HCT116 (cell line): ENCODE data around the gene ZNF3. TPM values are rescaled to one million over a fixed set of nuclear protein-coding genes. Genes with fewer than 3 reads are reported as not detected.

Experiments used
- ATAC-seq: fragments of 200-7000 bp; cut with Tn5 transposase; 2 replicates; pipeline ENCODE4 v1.9.1; 2020; ENCODE audit warnings: mild to moderate bottlenecking, moderate library complexity
- BruUV-seq: library from RNA; stranded (reverse); fragments of 400-500 nt; replicated peaks from 2 replicates; lab custom pipeline; 2021; lab: Mats Ljungman, UMichigan
- CTCF ChIA-PET: fragments of 300-600 bp; sonication (Branson Sonifier 250); formaldehyde crosslinking; loops from one replicate; lab custom pipeline; 2021; ENCODE audit warnings: antibody characterized with exemption; lab: Charles Lee
- POLR2A ChIA-PET: fragments of 300-600, 350-600 bp; sonication (Branson Sonifier 250); formaldehyde crosslinking; loops from one replicate; lab custom pipeline; 2021; ENCODE audit warnings: antibody characterized with exemption; lab: Charles Lee
- RAD21 ChIA-PET, 2 experiments: fragments of 300-600 bp; sonication (Branson Sonifier 250); formaldehyde crosslinking; loops; one replicate each; lab custom pipeline; 2023; ENCODE audit warnings: low total read pairs in 2 of 2; ENCODE audit not compliant: uncharacterized antibody in 2 of 2, unreplicated experiment in 2 of 2, low non-redundant PET in 1 of 2; lab: Charles Lee
- DNase-seq: peaks from one replicate; pipeline ENCODE4 v3.0.0-alpha.2; 2010; ENCODE audit warnings: low read depth, low spot score
- H2AFZ ChIP-seq: fragments of 200-600 bp; shearing (Covaris generic), sonication (generic); 2 replicates; pipeline ENCODE4 v1.6.1; 2017; ENCODE audit warnings: low read depth, mixed run types, mixed read lengths, antibody characterized with exemption, low read length; ENCODE audit not compliant: poor library complexity, severe bottlenecking
- H3K27ac ChIP-seq: 2 replicates; pipeline ENCODE4 v1.5.1; 2012; ENCODE audit warnings: low read depth, low read length
- H3K27me3 ChIP-seq: fragments of 200-600 bp; sonication (generic); 2 replicates; pipeline ENCODE4 v1.6.1; 2016; ENCODE audit warnings: mixed run types, low read length, mixed read lengths; ENCODE audit not compliant: insufficient read depth
- H3K36me3 ChIP-seq, 2 experiments: fragments of 200-500 bp in 1 of 2; fragments of 200-600 bp in 1 of 2; sonication (Bioruptor generic) in 1 of 2; sonication (generic) in 1 of 2; 2 replicates each; pipeline versions ENCODE4 v1.5.1 to v1.6.1; 2014 to 2016; ENCODE audit warnings: low read length in 2 of 2, inconsistent platforms in 1 of 2, mixed read lengths in 1 of 2, mixed run types in 1 of 2; ENCODE audit not compliant: insufficient read depth in 2 of 2, control insufficient read depth in 1 of 2
- H3K4me1 ChIP-seq, 2 experiments: fragments of 200-600 bp in 1 of 2; sonication (generic) in 1 of 2; 2 replicates each; pipeline versions ENCODE4 v1.5.1 to v1.6.1; 2012 to 2017; ENCODE audit warnings: low read length in 2 of 2, inconsistent platforms in 1 of 2, mild to moderate bottlenecking in 1 of 2, mixed read lengths in 1 of 2, mixed run types in 1 of 2, moderate library complexity in 1 of 2; ENCODE audit not compliant: insufficient read depth in 2 of 2, control insufficient read depth in 1 of 2
- H3K4me2 ChIP-seq: fragments of 200-600 bp; sonication (generic); 2 replicates; pipeline ENCODE4 v1.6.1; 2017; ENCODE audit warnings: mixed run types, low read length, mixed read lengths
- H3K4me3 ChIP-seq, 2 experiments: fragments of 200-600 bp in 1 of 2; sonication (generic) in 1 of 2; replicated peaks in 1 of 2; 2 replicates each; pipeline ENCODE4 v1.5.1; 2011 to 2016; ENCODE audit warnings: low read length in 2 of 2, control low read depth in 1 of 2, low read depth in 1 of 2, mild to moderate bottlenecking in 1 of 2, mixed read lengths in 1 of 2, mixed run types in 1 of 2
- H3K79me2 ChIP-seq: fragments of 200-600 bp; sonication (generic); 2 replicates; pipeline ENCODE4 v1.6.1; 2017; ENCODE audit warnings: mild to moderate bottlenecking, mixed run types, low read length, moderate library complexity, mixed read lengths; ENCODE audit not compliant: insufficient read depth
- H3K9ac ChIP-seq: fragments of 200-600 bp; sonication (generic); 2 replicates; pipeline ENCODE4 v1.6.1; 2016; ENCODE audit warnings: low read length, mixed read lengths
- H3K9me2 ChIP-seq: fragments of 200-600 bp; sonication (generic), shearing (Covaris generic); 2 replicates; pipeline ENCODE4 v1.6.1; 2017; ENCODE audit warnings: mixed run types, mild to moderate bottlenecking, moderate library complexity; ENCODE audit not compliant: insufficient read depth
- H3K9me3 ChIP-seq, 2 experiments: fragments of 200-500 bp in 1 of 2; fragments of 200-600 bp in 1 of 2; sonication (Bioruptor generic) in 1 of 2; sonication (generic) in 1 of 2; 2 replicates each; pipeline ENCODE4 v1.6.1; 2014 to 2017; ENCODE audit warnings: low read length in 2 of 2, mixed read lengths in 2 of 2, inconsistent platforms in 1 of 2, low read depth in 1 of 2, mild to moderate bottlenecking in 1 of 2, mixed run types in 1 of 2, moderate library complexity in 1 of 2; ENCODE audit not compliant: control insufficient read depth in 1 of 2, insufficient read depth in 1 of 2
- H4K20me1 ChIP-seq: fragments of 200-600 bp; sonication (generic), shearing (Covaris generic); 2 replicates; pipeline ENCODE4 v1.6.1; 2017; ENCODE audit warnings: mixed run types, mild to moderate bottlenecking, moderate library complexity; ENCODE audit not compliant: insufficient read depth
- ATF3 ChIP-seq: IDR thresholded peaks from 2 replicates; pipeline ENCODE4 v1.6.1; 2012
- CBX3 ChIP-seq: IDR thresholded peaks from 2 replicates; pipeline ENCODE4 v1.6.1; 2012; ENCODE audit warnings: low read depth
- CEBPB ChIP-seq: IDR thresholded peaks from 2 replicates; pipeline ENCODE4 v1.6.1; 2012; ENCODE audit warnings: low read depth
- CTCF ChIP-seq, 3 experiments: fragments of 200-600 bp in 1 of 3; sonication (generic) in 1 of 3; IDR thresholded peaks in 2 of 3; conservative IDR thresholded peaks in 1 of 3; 2 replicates each; pipeline ENCODE4 v1.5.1; 2012 to 2017; ENCODE audit warnings: low read depth in 2 of 3, low read length in 2 of 3, antibody characterized with exemption in 1 of 3, borderline replicate concordance in 1 of 3, control low read depth in 1 of 3, mild to moderate bottlenecking in 1 of 3, mixed read lengths in 1 of 3, mixed run types in 1 of 3, moderate library complexity in 1 of 3; ENCODE audit not compliant: insufficient read depth in 1 of 3
- ELF1 ChIP-seq: IDR thresholded peaks from 2 replicates; pipeline ENCODE4 v1.6.1; 2012; ENCODE audit warnings: low read depth, borderline replicate concordance
- EZH2 ChIP-seq: fragments of 200-600 bp; sonication (generic); IDR thresholded peaks from 2 replicates; pipeline ENCODE4 v1.6.1; 2017; ENCODE audit warnings: antibody characterized with exemption, mixed run types
- EZH2phosphoT487 ChIP-seq: fragments of 200-600 bp; IDR thresholded peaks from 2 replicates; pipeline ENCODE4 v1.6.1; 2018; ENCODE audit warnings: antibody characterized with exemption, borderline replicate concordance
- FOSL1 ChIP-seq: IDR thresholded peaks from 2 replicates; pipeline ENCODE4 v1.6.1; 2012; ENCODE audit warnings: low read depth
- JUND ChIP-seq: IDR thresholded peaks from 2 replicates; pipeline ENCODE4 v1.6.1; 2012
- POLR2A ChIP-seq: IDR thresholded peaks from 2 replicates; pipeline ENCODE4 v1.7.0; 2011; ENCODE audit warnings: borderline replicate concordance; ENCODE audit not compliant: insufficient read depth, insufficient read length; ENCODE audit errors: extremely low read depth
- POLR2AphosphoS5 ChIP-seq: IDR thresholded peaks from 2 replicates; pipeline ENCODE4 v1.6.1; 2011; ENCODE audit warnings: mild to moderate bottlenecking, low read depth, low read length, moderate library complexity
- SIN3A ChIP-seq: IDR thresholded peaks from 2 replicates; pipeline ENCODE4 v1.6.1; 2012; ENCODE audit warnings: low read depth
- SP1 ChIP-seq: IDR thresholded peaks from 2 replicates; pipeline ENCODE4 v1.6.1; 2012; ENCODE audit warnings: low read depth
- SRF ChIP-seq: IDR thresholded peaks from 2 replicates; pipeline ENCODE4 v1.6.1; 2012; ENCODE audit warnings: low read depth
- TCF7L2 ChIP-seq: IDR thresholded peaks from 2 replicates; pipeline ENCODE4 v1.7.0; 2011; ENCODE audit warnings: borderline replicate concordance, inconsistent platforms; ENCODE audit not compliant: insufficient read depth, insufficient read length; ENCODE audit errors: extremely low read depth
- ZBTB33 ChIP-seq: IDR thresholded peaks from 2 replicates; pipeline ENCODE4 v1.6.1; 2011; ENCODE audit warnings: mild to moderate bottlenecking, low read length, moderate library complexity; ENCODE audit not compliant: insufficient replicate concordance; ENCODE audit errors: extremely low read depth
- ZFX ChIP-seq: fragments of 450-650 bp; IDR thresholded peaks from 2 replicates; pipeline ENCODE4 v1.6.1; 2017
- ZNF274 ChIP-seq: fragments of 200-500 bp; sonication (Bioruptor generic); IDR thresholded peaks from 2 replicates; pipeline ENCODE4 v1.6.1; 2014; ENCODE audit warnings: mild to moderate bottlenecking, low read depth, low read length, inconsistent platforms
- intact Hi-C: fragments of 100-400 bp; cut with micrococcal nuclease; formaldehyde crosslinking; loops from 2 replicates; pipeline ENCODE4 v1.10.0; 2022
- total RNA-seq: library from RNA; stranded (reverse); gene quantifications from one replicate; pipeline ENCODE4 v1.2.1, GENCODE V29; 2021; ENCODE audit not compliant: unreplicated experiment
- TF ChIP-seq, protein P1 (sequence below): IDR thresholded peaks from 2 replicates; pipeline ENCODE4 v1.6.1; 2012; ENCODE audit warnings: low read depth
- TF ChIP-seq, protein P2 (sequence below): IDR thresholded peaks from 2 replicates; pipeline ENCODE4 v1.6.1; 2012

ZNF3 gene
- total RNA-seq, 1 experiment from 2014 or later: 28.2 TPM

DNA sequence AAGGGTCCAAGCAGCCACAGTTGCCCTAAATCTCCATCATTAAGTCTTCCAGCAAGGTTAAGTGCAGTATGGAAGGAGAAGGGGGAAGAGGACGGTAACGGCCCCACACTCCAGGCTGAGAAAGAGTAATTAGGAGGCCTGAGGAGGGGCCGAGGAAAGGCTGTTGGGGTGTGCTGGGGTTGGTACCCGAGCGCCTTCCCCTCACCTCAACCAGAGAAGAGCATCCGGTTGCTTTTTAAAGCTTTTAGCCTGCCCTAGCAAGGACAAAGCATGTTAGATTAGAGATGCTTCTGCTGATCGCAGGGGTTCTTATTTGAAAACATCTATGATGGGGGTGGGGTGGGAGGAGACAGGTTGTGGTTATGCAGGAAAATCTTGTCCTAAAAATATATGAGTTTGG lies 40.9 kb downstream of the ZNF3 start:
- no TSS peak for BruUV-seq
- Histone ChIP-seq H3K4me3 (no peak overlapping the region), H4K20me1 (no peaks in the 10 kb centered on the region), H2AFZ (no peak overlapping the region), H3K4me1 (peaks cover 0 to 6% of the 10 kb centered on the region in 2 experiments; a peak in 2 of 4 replicates), H3K27me3 (no peaks in the 10 kb centered on the region), H3K36me3 (peaks cover 2 to 8% of the 10 kb centered on the region in 2 experiments; a peak in 3 of 4 replicates), H3K4me2 (no peak overlapping the region), H3K79me2 (no peaks in the 10 kb centered on the region), H3K9me3 (no peaks in the 10 kb centered on the region), H3K9me2 (no peaks in the 10 kb centered on the region), H3K27ac (no peak overlapping the region), H3K9ac (no peak overlapping the region)
- no peak for DNase-seq
- POLR2A ChIA-PET: no interaction called here
- no peak for ATAC-seq
- intact Hi-C loops: no loop called here
- CTCF ChIA-PET: no interaction called here
- RAD21 ChIA-PET: no interaction called here
- TF ChIP-seq SP1: no peak
- TF ChIP-seq CTCF (IDR thresholded peaks at IDR 0.05 in 2 of 3, conservative IDR thresholded peaks at IDR 0.05 in 1 of 3; ENCODE audit: borderline replicate concordance in 1 of 3, insufficient read depth in 1 of 3, low read depth in 2 of 3, low read length in 2 of 3): no peak
- TF ChIP-seq, protein P1, sequence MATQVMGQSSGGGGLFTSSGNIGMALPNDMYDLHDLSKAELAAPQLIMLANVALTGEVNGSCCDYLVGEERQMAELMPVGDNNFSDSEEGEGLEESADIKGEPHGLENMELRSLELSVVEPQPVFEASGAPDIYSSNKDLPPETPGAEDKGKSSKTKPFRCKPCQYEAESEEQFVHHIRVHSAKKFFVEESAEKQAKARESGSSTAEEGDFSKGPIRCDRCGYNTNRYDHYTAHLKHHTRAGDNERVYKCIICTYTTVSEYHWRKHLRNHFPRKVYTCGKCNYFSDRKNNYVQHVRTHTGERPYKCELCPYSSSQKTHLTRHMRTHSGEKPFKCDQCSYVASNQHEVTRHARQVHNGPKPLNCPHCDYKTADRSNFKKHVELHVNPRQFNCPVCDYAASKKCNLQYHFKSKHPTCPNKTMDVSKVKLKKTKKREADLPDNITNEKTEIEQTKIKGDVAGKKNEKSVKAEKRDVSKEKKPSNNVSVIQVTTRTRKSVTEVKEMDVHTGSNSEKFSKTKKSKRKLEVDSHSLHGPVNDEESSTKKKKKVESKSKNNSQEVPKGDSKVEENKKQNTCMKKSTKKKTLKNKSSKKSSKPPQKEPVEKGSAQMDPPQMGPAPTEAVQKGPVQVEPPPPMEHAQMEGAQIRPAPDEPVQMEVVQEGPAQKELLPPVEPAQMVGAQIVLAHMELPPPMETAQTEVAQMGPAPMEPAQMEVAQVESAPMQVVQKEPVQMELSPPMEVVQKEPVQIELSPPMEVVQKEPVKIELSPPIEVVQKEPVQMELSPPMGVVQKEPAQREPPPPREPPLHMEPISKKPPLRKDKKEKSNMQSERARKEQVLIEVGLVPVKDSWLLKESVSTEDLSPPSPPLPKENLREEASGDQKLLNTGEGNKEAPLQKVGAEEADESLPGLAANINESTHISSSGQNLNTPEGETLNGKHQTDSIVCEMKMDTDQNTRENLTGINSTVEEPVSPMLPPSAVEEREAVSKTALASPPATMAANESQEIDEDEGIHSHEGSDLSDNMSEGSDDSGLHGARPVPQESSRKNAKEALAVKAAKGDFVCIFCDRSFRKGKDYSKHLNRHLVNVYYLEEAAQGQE: no peak
- TF ChIP-seq SRF: no peak
- no peak for TF ChIP-seq POLR2AphosphoS5
- TF ChIP-seq ZNF274: no peak
- no peak for TF ChIP-seq ZFX
- no peak for TF ChIP-seq CEBPB
- no peak for TF ChIP-seq EZH2phosphoT487
- no peak for TF ChIP-seq EZH2
- no peak for TF ChIP-seq TCF7L2
- TF ChIP-seq ATF3: no peak
- TF ChIP-seq POLR2A: no peak
- no peak for TF ChIP-seq ELF1
- no peak for TF ChIP-seq CBX3
- TF ChIP-seq ZBTB33: no peak
- no peak for TF ChIP-seq FOSL1
- no peak for TF ChIP-seq JUND
- TF ChIP-seq, protein P2, sequence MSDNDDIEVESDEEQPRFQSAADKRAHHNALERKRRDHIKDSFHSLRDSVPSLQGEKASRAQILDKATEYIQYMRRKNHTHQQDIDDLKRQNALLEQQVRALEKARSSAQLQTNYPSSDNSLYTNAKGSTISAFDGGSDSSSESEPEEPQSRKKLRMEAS: no peak
- no peak for TF ChIP-seq SIN3A
